B cell (primary cell): ENCODE results near the gene CDC25B.

ENCODE experiments used
- EZH2 ChIP-seq: IDR thresholded peaks from 2 replicates; pipeline ENCODE4 v1.6.1; 2012; ENCODE audit warnings: borderline replicate concordance, low read depth, mild to moderate bottlenecking, moderate library complexity, low read length; ENCODE audit not compliant: insufficient read depth, poor library complexity, severe bottlenecking
- TF ChIP-seq, protein P1 (sequence below): fragments of 200-600 bp; IDR thresholded peaks from one replicate; pipeline ENCODE4 v1.8.0; 2022; ENCODE audit warnings: antibody characterized with exemption, mild to moderate bottlenecking

DNA sequence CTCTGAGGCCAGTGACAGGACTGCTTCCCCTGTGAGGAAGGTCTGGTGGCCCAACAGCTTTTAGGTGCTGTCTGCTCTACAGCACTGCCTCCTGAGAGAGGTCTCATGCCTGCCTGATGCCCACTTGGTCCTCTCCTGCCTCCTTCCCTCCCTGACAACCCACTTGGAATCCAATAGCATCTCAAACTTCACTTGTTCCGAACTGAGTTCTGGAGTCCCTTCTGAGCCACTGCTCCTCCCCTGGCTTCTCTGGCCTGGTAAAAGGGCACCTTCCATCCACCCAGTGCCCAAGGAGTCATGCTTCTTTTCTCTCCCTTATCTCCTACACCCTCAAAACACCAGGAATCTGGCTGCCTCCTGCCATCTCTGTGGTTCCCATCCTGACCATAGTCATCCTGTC is 52.5 kb downstream of the CDC25B start:
- TF ChIP-seq, protein P1, sequence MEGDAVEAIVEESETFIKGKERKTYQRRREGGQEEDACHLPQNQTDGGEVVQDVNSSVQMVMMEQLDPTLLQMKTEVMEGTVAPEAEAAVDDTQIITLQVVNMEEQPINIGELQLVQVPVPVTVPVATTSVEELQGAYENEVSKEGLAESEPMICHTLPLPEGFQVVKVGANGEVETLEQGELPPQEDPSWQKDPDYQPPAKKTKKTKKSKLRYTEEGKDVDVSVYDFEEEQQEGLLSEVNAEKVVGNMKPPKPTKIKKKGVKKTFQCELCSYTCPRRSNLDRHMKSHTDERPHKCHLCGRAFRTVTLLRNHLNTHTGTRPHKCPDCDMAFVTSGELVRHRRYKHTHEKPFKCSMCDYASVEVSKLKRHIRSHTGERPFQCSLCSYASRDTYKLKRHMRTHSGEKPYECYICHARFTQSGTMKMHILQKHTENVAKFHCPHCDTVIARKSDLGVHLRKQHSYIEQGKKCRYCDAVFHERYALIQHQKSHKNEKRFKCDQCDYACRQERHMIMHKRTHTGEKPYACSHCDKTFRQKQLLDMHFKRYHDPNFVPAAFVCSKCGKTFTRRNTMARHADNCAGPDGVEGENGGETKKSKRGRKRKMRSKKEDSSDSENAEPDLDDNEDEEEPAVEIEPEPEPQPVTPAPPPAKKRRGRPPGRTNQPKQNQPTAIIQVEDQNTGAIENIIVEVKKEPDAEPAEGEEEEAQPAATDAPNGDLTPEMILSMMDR, result no peak
- no peak for TF ChIP-seq EZH2
